Stimulated activated CD8-positive, alpha-beta memory T cell treated with anti-CD3 and anti-CD28 coated beads, Interleukin-12 subunit alpha, Interleukin-12 subunit beta, amount 100 ng/mL, for 24 hours (primary cell): ENCODE results near the gene PASK.

ENCODE experiments used
- DNase-seq: peaks from one replicate; pipeline ENCODE4 v3.0.0-alpha.2; 2020; ENCODE audit errors: extremely low read depth

The PASK gene

DNA sequence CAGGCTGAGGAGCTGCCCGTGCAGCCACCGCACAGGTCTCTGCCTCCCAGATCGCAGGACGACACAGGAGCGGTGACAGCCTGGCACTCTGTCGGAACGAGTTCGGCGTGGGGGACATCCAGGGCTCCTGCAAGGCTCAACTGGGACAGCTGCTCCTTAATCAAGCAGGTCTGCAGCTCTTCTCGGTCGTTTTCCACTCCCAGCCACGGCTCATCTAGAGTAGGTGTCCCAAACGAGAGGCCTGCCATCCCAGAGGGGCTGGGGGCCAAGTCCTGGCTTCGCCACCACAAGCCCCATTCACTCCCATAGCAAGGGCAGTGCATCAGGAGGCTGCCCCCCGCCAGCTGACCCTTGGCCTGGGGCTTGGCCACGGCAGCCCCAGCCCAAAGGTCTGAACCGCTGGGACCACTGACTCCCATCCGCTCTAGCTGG, 22.5 kb downstream of the PASK start:
- no peak for DNase-seq

DNA sequence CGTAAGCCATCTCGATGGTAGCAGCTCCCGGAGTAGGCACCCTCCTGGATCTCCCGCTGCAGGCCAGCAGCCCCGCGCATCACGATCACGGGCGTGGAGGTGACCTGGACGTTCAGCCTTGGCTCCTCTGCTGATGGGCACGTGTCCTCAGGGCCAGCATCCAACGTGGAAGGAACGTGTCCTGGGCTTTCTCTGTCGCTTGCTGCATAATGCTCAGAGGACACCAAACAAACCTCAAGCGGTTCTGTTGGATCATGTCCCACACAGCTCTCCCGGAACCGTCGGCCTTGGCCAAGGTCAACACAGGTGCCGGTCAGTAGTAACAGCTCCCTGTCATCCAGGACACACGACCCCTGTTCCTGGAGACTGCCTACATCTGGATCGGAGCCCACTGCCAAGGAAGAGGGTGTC, 23.1 kb downstream of the PASK start:
- no peak for DNase-seq

DNA sequence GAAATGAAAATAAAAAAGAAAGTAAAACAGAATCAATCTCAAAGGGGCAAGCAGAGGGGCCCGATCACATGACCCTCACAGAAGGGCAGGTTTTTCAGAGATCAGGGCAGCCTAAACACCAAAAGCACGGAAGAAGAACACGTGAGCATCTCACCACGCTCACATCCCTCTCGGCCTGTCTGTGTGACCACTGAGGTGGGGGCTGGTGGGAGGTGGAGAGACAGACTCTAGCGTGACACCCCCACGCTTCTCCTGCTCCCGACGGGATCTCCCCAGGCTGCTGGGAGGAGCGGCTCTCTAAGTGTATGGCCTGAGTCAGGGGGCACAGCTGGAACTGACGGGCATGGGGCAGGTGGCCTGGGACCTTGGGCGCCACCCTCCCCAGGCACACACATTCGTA, 23.6 kb downstream of the PASK start:
- no peak for DNase-seq

DNA sequence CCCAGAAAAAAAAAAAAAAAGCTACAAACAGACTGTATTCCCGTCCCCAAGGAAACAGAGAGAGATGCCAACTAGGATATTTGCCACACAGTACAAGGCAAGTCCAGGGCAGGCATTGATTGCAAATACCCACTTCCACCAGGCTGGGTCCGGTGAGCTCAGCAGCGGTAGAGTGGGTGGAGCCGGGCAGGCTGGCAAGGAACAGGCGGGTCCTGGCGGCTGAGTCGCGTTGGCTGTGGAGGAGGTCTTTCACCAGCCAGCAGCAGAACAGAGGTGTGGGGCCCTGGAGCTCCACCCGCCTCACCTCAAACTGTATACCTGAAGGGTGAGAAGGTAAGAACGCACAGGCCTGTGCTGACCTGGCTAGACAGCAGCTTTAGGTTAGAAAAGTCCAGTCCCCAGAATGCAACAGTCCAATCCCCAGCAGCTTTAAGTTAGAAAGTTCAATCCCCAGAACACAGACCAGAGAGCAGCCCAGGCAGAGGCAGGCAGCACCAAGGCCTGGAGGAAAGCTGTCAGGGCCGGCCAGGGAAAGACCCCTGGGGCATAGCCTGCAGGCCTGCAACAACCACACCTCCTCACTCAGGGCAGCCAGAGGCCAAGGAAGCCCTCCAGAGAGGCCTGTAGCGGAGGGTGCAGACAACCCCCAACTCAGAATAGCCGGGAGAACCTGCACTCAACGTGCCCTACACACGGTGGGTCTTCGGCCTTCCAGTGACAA, 25.3 kb downstream of the PASK start:
- no peak for DNase-seq

DNA sequence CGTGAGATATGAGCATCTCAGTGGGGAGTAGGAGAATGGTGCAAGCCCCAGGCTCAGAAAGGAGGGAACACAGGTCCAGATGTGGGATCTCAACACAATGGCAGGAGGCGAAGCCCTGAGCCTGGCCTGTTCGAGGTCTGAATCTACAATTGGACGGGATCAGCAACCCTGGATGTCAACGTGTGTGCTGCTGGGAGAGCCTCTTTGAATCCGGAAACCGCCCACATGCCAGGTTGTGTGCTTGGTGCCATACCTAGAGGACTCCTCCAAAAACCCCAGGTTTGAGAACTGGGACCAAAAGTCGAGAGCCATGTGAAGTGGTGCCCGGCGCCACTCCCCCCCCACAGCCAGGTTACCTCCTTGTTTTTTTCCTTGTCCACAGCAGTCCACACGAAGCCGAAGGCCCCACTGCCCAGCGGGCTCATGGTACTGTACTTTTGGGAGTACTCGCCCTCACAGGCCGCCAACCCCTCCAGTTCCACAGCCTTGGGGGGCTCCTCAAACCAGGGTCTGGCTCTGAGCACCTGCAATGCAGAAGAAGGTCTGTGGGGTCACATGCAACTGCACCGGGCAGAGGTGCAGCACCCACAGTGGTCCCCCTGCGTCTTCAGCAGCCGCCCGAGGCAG, 26.8 kb downstream of the PASK start:
- no peak for DNase-seq

DNA sequence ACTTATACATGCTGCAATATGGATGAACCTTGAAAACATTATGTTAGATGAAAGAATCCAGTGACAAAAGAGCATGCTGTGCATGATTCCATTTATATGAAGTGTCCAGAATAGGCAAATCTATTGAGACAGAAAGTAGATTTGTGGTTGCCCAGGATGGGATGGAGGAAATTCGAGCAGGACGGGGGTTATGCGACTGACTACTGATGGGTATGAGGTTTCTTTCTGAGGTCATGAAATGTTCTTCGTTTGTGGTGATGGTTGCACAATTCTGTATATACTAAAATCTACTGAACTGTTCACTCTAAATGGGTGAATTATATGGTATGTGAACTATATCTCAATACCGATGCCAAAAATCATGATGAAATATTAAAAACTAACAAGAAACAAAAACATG, 28.3 kb downstream of the PASK start:
- DNase-seq: no peak

DNA sequence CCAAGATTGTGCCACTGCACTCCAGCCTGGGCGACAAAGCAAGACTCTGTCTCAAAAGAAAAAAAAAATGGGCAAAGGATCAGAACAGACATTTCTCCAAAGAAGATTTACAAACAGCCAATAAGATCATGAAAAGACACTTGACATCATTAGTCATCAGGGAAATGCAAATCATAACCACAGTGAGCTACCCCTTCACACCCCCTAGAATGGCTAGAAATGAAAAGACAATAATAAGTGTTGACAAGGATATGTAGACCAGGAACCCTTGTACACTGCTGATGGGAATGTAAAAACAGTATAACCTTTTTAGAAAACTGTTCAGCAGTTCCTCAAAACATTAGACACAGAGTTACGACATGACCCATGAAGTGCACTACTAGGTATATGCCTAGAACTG, 28.8 kb downstream of the PASK start:
- no peak for DNase-seq

DNA sequence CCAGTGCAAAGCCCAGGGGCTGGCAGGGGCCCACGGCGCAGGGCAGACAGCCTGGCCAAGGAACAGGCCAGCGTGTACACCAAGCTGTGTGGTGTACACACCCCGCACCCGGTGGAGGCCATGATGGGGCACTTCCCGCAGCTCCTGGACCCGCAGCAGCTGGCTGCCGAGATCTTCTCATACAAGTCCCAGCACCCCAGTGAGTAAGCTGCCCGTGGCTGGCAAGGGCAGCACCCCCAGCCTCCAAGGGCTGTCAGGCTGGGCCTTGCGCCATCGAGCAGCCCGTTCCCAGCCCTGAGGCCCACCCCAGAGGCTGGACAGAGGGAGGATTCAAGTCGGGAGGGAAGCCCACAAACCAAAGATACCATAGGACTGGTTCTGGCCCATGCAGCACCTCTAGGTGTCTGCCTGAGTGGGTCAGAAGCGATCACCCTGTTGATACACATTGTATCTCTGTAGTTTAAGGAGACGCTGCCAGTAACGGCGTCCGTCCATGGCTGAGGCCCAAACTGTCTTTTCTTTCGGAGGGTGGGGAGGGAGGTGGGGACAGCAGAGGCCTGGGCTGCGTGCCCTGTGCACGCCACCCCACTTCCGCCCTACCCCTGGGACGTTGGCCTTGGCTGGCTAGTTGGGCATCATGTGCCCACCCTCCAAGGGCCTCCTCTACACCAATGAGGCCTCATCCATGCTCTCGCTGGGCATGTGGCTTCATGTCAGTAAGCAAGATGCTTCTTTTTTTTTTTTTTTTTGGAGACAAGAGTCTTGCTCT, 30.4 kb downstream of the PASK start:
- DNase-seq: no peak

DNA sequence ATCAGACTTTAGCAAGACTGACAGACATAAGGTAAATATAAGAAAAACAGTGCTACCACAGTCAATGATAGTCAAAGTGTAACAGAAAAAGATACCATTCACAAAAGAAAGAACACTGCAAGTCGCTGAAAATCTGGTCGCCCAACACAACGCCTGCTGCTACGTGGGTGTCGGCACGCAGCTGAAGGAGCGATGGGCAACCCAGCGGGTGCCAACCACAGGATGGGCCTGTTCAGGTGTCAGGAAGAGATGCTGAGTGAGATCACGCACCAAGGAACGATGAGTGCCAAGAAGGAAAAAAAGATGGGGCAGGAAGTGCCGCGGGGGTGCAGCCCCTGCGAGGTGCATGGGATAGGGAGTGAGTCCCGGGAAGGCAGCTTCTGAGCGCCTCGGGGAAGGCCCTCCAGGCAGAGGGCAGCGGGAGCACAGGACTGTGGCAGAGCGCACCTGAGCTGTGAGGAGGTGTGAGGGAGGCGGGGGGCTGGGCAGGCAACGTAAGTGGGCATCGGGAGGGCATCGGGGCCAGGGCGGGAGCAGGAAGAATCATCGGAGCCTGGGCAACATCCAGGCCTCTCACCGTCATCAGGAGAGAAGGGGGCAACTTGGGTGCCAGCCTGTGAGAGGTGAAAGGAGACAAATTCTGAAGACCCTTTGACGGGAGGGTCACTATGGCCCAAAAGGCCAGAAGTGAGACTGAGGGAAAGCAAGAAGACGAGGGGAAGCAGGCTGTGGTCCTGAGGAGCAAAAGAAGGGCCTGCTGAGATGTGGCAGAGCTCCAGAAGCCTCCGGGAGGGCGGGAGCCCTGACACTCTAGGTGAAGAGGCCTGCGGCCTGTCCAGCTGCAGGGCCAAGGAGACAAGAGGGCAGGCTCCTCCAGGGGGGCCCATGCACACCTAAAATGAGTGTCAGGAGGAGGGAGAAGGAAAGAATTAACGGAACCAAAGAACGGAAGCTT, 32.4 kb downstream of the PASK start:
- DNase-seq: no peak

DNA sequence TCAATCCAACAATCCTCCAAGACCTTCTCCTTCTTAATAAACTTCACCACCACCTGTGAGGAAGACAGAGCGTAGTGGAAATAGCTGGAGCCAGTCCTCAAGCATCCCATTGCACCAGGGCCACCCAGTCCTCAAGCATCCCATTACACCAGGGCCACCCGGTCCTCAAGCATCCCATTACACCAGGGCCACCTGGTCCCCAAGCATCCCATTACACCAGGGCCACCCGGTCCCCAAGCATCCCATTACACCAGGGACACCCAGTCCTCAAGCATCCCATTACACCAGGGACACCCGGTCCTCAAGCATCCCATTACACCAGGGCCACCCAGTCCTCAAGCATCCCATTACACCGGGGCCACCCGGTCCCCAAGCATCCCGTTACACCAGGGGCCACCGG, 33.9 kb downstream of the PASK start:
- DNase-seq: no peak

DNA sequence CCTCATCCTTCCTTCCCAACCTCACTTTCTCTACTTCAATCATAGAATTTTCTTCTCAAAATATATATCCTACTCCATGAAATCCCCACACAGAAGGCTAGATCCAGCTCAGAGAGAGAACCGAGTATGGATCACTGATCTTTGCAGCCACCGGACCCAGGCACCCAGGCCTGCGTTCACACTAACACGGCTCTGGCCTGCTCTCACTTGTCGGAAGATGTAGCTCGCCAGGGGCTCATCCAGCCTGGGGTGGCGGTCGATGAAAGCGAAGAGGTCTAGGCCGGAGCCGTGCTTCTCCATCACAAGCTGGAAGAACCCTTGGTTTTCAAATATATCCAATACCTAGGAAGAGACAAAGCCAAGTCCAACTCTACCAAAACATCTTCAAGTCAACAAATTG, 34.4 kb downstream of the PASK start:
- no peak for DNase-seq

DNA sequence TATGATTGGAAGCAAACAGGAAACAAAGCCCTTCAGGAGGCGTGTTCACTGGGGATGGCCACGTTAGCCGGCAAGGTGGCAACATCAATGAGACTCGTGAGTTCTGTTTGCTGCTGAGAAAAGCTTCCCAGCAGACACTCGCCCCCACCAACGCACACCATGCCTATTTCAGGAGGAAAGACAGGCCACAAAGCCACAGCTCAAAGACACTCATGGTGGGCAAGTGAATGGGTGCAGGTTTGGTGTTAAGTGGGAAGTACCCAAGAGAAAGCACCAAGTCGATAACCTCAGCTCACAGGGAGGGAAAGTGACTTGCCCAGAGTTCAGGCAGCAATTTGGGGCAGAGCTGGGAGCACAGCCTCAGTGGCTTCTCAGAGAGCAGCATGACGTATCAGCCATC, 36.7 kb downstream of the PASK start:
- no peak for DNase-seq

DNA sequence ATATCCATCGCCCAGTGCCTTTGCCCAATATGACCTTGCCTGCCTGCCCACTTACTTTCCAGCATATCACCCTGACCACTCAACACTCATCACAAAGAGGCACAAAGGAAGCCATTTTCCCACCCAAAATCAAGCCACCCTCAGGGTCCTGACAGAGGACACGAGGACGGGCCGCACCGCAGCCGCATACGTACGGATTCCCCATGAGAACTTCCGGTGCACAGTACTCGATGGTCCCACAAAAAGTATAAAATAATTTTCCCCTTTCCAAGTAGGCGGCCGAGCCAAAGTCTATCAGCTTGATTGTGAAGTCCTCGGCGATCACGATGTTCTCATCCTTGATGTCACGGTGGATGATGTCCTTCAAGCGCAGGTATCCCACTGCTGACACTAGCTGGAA, 37.2 kb downstream of the PASK start:
- no peak for DNase-seq

DNA sequence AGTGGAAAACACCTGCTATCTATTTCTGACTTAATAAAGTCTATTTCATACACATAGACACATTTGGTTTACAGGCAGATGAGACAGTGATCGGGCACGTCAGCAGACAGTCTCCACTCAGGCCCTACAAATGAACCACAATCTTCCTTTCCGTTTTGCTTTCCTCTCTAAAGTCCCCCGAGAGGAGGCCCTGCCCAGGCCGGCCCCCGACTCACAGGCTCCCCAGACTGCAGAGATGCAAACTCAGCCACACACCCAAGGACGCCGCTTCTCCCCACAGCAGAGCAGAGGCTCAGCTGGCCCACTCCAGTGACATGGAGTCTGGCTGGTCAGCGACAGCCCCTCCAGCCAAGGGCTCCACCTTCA, 37.8 kb downstream of the PASK start:
- no peak for DNase-seq

DNA sequence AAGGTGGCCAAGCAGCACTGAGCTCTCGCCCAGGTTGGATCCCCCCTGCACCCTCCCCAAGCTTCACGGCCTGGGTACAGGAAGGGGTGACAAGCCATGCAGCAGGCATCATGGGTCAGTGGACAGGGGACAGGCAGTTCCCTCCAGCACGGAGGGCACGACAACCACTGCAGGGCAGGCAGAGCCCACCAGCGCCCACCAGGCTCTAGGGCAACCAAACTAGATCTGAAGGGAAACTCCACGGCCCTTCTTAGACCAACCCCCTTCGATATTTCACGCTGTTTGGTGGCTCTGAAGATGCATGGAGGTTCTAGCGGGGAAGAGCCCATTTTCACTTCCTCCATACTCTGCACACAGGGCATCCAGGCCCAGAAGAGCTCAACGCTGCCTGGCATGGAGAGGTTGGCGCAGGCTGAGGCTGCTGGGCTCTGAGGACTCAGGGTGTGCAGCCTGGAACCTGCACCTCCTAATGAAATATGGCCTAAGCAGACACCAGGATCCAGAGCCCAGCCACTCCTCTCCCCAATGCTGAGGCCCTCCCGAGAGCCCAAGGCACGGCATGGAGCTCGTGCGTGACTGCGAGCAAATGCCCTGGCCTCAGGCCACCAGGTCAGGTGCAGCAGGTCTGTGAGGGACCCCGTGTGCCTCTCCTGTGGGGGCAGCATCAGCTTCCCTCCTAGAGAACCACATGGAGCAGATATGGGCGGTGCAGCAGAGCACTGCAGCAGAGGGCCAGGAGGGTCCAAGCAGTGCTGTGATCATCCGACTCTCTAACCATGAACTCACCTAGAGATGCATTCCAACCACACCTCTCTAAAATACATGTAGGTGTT, 38.4 kb downstream of the PASK start:
- no peak for DNase-seq

DNA sequence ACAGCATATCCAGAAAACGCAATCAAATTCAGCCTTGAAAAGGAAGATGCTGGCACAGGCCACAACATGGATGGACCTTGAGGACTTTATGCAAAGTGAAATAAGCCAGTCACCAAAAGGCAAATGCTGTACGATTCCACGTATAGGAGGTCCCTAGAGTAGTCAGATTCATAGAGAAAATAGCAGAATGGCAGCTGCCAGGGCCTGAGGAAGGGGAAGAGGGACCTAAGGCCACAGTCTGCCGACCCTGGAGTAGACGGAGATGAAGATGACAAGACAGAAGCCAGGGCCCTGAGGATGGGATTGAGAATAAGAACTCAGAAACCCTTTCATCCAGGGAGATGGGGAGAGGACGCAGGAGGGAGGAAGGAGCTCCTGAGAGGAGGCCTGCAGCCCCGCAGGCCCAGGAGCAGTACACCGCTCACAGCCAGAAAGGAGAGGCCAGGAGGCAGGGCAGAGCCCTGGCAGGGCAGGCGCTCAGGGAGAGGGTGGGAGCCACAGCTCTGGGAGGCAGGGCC, 39.1 kb downstream of the PASK start:
- DNase-seq: no peak

DNA sequence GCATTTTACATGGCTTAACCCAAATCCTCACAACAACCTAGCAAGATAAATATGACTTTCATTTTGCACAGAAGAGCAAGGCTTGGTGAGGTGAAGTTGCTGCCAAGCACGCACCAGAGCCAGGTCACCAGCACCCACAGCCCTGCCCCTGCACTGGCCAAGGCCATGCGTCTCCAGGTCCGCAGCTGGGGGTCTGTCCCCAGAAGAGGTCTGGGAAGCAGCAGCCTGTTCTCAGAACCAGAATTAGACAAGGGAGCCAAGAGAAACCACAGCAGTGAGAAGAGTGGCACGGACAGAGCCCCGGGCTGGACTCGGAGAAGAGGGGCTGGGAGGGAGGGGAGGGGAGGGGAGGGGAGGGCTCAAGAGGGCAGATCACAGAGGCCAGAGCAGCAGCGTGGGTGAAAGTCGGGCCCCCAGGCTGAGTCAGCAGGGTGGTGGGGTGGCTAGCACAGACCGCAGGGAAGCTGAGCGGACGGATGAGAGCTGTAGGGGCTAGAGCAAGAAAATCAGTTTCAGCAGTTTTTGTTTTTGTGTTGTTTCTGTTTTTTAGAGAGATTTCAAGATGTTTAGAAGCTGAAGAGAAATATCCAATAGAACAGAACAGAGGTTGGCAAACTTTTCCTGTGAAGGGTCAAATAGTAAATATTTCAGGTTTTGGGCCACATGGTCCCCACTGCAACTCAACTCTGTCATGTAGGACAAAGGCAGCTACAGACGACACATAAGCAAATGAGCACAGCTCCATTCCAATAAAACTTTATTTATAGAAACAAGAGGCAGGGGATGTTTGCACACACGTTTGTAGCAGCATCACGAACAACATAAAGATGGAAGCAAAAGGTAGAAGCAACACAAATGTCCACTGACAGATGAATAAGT, 39.8 kb downstream of the PASK start:
- DNase-seq: no peak

DNA sequence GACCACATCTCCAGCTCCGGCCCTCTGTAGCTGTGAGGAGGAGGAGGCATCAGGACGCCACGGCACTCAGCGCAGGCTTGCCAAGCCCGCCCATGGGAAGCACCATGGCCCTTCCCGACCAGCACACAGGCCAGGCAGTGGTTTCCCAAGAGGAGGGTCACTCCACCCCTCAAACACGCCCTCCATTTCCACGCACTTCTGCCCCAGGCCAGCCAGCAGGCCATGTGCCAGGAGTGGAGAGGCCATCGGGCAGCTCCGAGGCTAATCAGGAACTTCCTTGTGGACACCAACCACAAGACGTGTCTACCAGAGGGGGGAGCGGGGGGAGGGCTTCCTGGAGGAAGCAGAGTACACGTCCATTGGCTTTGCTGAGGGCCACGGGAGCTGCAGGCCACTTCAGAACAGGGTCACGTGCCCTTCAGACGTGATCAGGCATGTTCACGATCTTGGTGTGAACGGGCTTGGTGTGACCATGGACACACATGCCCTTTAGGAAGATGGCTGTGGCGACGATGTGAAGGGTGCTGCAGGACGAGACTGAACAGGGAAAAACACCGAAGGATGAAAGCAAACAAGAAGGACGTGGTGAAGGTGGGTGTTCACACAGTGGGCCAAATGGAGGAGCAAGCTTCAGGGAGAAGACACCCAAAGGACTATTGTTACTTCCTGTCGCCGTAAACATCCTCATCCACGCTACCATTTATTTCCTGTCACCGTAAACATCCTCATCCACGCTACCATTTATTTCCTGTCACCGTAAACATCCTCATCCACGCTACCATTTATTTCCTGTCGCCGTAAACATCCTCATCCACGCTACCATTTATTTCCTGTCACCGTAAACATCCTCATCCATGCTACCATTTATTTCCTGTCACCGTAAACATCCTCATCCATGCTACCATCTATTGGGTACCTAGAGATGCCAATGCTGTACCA, 40.7 kb downstream of the PASK start:
- DNase-seq: no peak
